Fibroblast of skin of right biceps (primary cell): Measurements from ENCODE around the gene CTSV.
"Not testable (repeated sequence)": the region's sequence is repeated elsewhere in the genome, so short reads cannot be mapped to it uniquely, and the experiment has no call there.

Experiments
- DNase-seq: peaks from one replicate; pipeline ENCODE4 v3.0.0-alpha.2; 2013

The CTSV gene

DNA sequence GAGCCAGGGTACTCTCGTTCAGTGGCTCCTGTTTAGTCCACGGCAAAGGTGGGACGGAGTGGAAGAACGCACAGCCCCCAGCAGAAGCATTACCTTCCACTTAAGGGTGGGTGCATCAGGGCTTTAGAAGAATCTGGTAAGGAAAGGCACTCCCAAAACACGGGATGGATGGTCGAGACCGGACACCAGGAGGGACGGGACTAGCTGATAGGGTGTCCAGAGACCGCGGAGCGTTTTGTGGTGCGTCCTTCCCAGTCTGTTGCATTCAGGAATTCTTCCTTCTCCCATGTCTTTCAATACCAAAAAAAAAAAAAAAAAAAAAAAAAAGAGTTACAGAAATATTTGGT is 545 bp upstream of the CTSV start:
- peak; percentile 41 for DNase-seq

DNA sequence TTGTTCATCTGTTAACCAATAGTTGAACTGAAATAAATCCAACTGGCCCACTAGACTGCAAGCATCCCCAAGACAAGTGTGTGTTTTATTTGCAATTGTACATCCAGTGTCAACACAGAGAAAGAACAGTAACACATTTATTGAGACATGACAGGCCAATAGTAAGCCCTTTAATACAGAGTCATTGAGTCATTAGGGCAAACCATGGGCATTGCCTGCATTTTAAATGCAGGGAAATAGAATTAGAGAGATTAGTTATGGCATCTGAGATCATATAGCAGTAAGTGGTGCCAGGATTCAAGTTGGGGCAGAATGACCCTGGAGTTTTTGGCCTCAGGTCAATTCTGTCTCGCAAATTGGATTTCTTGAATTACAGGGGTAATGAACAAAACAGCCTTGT is 15.4 kb downstream of the CTSV start:
- not testable (repeated sequence) for DNase-seq

DNA sequence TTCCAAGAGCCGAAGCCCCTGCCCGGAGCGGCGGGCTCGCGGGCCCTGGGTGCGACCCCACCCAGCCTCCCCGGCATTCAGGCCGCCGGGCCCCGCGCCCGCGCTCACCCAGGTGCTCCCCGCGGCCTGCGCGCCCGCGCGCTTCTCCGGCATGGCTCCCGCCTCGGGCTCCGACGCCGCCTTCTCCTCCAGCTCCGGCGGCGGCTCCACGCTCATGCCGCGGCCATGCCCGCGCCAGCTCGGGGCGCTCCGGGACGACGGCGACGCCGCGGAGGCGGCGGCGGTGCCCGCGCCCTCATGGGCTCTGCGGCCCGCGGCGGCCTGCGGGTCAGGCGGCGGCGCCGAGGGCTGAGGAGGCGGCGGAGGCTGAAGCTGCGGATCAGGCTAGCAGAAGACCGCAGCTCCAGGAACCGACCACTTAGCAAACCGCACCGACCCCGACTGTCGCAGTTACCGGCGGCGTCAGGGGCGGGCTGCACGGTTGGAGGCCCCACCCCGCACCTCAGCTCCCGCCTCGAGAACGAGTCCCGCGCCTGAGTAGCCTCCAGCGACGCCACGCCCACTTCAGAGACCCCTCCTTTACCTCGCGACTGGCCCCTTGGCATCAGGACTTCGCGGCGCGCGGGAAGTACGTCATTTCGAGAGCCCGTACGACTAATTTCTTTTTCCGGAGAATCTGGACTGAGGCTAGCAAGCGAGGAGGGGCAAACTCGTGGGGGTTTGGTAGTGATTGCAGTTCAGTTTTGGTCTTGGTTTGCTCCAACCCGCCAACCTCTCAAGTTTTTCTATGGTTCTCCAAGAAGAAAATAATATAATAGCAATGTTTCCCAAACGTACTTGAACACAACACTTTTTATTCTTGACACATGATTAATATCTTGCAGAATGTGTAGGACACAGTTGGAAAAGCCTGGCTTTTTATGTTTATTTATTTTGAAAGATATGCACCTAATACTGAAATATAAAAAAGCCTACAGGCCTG is 25.5 kb downstream of the CTSV start:
- peak; percentile 79 for DNase-seq

DNA sequence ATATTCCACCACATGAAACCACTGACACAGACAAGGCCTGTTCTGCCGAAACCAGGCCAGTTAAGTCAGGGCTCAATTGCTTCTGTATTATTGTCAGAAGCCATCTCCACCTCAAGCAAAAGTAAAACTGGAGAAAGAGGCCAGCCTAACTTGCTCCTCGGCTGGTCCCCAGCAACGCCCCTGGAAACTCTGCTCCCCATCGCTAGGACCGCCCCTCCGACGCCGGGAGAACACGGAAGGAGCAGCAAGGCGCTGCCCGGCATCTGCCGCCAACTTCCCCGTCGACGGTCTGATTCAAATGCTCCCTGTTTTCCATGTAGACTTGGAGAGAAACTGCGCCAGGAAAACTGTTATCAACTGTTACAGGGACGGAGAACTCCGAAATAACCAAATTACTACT is 26.3 kb downstream of the CTSV start:
- DNase-seq: not testable (repeated sequence)

DNA sequence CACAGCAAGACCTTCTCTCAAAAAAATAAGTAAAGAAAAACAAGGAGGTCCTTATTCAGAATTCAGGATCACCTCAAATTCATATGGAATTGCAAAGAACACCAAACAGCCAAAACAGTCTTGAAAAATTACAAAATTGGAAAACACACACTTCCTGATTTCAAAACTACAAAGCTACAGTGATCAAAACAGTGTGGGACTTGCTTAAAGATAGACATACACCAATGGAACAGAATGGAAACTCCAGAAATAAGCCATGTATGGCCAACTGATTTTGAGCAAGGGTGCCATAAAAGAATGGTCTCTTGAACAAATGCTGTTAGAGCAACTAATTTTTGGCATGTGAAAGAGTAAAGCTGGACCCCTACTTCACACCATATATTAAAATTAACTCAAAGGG is 36.7 kb downstream of the CTSV start:
- DNase-seq: not testable (repeated sequence)

DNA sequence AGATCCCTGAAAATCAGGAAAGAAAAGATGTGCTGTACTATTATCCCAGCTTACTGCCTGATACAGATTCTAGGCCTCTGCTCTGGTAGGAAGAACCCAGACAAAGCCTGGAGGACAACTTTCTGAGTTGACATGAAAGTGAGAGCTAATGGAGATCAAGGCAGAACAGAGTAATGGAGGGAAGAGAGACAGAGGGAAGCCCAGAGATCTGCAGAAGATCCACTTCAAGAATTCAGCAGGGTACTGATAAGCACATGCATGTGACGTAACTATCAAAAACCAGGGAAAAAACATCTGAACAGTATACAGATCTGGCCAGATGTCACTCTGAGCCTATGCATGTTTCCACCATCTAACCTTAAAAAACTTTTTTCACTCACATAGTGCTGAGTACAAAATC is 37.6 kb downstream of the CTSV start:
- DNase-seq: not testable (repeated sequence)

DNA sequence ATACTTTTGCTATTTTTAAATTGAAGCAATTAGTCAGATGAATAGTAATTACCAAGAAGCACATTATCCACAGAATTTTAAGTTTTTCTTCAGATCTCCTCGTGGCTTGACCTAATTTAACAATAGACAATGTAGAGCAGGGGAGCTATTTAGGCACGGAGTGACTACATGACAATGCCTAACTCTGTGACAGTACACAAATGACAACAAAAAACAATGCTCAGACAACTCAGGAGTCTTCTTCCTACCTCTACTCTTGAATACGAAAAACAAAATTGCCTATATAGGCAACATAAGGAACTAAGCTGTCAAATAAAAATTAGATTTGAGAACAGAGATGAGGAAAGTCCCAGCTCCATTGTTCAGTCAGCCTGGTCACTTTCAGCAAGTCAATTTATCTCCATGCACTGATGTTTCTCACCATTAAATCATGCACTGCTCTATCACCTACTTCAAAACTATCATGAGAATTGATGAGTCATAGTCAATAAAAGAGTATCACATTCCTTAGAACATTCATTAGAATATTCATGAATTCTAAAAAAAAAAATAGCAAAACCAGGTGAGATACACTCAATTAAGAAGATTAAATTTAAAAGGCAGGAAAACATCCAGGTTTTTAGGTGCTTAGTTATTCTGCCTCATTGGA is 38.7 kb downstream of the CTSV start:
- not testable (repeated sequence) for DNase-seq

DNA sequence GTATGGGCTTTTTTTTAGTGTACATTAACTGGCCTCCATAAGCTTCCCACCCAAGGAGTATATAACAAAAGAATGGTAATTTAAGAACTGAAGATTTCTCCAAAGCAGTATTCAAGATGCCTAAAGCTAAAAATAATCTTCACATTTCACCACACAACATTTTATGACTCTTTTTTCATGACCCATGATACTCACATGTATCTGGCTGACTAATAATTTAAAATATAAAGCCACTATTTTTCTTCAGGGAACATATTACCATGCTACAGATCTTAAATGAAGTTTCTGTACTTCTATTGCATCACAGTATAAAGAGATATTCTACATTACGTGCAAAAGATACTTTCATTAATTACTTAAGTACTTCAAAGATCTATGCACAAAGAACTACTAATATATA is 39.2 kb downstream of the CTSV start:
- DNase-seq: not testable (repeated sequence)

DNA sequence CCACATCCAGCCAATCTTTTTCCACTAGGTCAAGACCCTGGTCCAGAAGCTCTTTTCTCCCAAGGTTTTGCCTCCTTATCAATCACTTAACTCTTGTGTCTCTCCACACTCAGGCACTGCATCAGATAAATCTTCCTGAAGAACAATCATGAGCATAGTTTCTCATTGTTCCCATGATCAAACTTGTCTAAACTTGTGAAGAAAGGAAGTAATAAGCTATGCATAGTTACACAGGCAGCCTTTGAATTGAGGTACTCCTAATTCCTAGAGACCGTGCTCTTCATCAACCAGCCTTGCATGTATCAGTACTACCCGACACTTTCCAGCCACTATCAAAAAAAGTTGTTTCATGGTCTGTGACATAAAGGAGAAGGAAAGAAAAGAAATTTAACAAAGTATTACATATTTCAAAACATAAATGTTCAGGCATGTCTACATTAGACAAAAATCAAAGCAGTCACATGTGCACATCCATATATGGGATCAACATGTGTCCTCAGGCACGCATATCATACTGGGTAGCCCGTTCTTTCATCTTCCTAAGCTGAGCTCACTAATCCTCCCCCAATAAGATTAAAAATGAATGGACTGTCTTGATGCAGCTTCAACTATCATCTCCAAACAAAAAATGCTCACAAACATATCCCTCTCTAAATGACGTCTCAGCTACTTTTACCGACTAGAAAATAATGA is 41.8 kb downstream of the CTSV start:
- DNase-seq: not testable (repeated sequence)

DNA sequence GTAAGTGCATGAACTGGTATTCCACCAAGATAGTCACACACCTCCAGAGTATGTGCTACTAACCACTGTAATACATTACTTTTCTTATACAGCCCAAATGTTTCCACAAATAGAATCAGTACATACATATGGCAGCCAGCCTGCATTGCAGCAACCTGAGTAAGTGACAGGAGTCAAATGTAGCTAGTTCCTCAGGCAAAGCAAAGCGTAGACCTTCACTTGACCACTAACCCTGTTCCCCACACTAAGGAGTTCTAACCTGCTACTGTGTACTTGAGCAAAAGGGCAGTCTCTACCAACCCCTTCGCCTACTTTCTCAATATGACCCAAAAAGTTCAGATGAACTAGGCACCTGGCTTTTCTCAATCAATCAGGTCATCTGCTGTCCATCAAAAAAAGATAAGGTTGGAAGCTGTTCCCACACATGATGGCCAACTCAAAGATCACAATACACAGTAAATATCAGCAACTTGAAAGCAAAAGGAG is 44.4 kb downstream of the CTSV start:
- DNase-seq: not testable (repeated sequence)

DNA sequence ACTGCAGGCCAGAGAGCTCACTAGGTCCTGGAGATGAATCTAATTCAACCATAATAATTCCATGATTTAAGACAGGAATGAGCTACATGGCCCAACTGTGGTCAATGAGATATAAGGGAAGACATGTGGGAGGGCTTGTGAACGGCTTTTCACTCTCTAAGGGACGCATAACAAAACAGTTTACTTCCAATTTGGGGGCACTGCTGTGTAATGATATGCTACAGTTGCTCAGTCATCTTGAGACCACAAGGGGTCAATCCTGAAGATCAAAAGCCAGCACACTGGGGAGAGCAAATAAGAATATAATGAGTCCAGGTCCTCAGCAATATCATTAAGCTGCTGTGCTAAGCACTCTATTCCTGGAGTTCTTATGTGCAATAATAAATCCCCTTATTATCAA is 46.6 kb downstream of the CTSV start:
- not testable (repeated sequence) for DNase-seq

DNA sequence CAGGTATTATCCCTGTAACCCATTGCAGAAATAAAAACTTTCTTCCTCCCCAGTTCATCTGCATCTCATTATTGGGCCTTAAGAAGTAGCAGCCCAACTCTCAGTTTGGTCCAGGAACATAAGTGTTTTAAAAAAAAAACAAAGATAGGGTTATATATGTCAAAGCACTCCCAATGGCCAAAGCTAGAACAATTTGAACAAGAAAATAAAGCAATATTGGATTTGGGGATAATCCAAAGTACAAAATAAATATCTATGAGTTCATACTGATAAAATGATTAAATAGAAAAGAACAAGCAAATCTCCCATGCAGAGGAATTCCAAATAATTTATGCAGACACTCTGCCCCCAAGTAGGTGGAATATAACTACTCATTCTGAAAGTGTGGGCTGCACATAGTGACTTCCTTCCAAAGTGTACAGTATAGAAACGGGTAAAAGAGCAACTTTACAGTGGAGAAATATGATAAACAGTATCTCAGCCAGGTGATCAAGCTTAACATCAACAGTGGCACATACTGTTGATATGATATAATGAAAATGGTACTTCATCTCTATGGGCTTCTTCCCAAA is 49.1 kb downstream of the CTSV start:
- not testable (repeated sequence) for DNase-seq

DNA sequence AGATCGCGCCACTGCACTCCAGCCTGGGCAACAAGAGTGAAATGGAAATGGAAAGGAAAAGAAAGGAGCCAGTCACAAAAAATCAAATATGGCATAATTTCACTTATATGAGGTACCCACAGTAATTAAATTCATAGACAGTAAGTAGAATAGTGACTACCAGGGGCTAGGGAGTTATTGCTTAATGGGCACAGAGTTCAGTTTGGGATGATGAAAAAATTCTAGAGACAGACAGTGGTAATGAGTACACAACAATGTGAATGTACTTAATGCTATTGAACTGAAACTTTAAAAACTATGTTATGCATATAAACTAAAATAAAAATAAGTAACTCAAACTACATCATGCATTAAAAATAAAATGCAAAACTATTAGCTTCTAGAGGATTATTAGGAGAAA is 54.1 kb downstream of the CTSV start:
- not testable (repeated sequence) for DNase-seq

DNA sequence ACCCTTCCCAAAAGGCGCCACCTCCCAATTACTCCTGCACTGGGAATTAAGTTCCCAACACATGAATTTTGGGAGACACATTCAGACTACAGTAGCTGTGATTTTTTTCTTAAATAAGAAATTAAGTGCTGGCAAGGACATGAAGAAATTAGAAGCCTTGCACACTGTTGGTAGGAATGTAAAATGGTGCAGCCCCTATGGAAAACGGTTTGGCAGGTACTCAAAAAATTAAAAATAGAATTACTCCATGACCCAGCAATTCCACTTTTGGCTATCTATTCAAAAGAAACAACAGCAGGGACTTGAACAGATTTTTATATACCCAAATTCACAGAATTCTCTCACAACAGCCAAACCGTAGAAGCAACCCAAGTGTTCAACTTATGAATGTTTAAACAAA is 54.8 kb downstream of the CTSV start:
- DNase-seq: not testable (repeated sequence)

DNA sequence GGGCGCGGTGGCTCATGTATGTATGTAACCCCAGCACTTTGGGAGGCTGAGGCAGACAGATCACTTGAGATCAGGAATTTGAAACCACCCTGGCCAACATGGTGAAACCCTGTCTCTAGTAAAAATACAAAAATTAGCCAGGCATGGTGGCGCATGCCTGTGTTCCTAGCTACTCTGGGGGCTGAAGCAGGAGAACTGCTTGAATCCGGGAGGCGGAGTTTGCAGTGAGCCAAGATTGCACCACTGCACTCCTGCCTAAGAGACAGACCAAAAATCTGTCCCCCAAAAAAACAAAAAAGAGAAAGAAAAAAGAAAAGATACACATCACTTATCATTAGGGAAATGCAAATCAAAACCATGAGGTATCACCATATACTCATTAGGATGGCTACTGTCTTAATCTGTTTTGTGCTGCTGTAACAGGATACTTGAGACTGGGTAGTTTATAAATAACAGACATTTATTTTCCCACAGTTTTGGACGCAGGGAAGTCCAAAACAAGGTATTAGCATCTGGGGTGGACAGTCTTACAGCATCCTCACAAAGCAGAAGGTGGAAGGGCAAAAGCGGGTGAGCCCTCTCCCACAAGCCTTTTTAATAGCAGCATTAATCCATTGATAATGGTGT is 55.3 kb downstream of the CTSV start:
- DNase-seq: not testable (repeated sequence)
